ENCODE measurements around the gene SCMH1. TPM values are rescaled to one million over a fixed set of nuclear protein-coding genes. Genes with fewer than 3 reads are reported as not detected.

The SCMH1 gene
- 100 to 1,000 TPM in 1 of 4 donors, 10 to 100 TPM in 3; 27.1 to 116 (median 52.9) TPM for total RNA-seq

GRCh38 chr1:41241749-41242341, at the start of gene SCMH1:
SCMH1 (minus strand) TSS chr1:41242306; CDS start chr1:41186133, 56,173 bp downstream.
- H3K36me3 ChIP-seq: no peaks in the 10 kb centered on the region
- H3K27ac ChIP-seq: peak within 1 kb of the TSS; percentile 91 to 99 (median 95)
- no peaks in the 10 kb centered on the region for H3K9me3 ChIP-seq
- TF ChIP-seq CTCF (IDR thresholded peaks at IDR 0.05): no peak
- TF ChIP-seq POLR2A (IDR thresholded peaks at IDR 0.05): no peak
- peak within 1 kb of the TSS; percentile 87 to 99 (median 96) for H3K4me3 ChIP-seq
- H3K4me1 ChIP-seq: peaks cover 0 to 43% (median 2%) of the 10 kb centered on the region in 4 donors
- peak; percentile 48 to 80 (median 70) for DNase-seq
- no peaks in the 10 kb centered on the region for H3K27me3 ChIP-seq

DNA sequence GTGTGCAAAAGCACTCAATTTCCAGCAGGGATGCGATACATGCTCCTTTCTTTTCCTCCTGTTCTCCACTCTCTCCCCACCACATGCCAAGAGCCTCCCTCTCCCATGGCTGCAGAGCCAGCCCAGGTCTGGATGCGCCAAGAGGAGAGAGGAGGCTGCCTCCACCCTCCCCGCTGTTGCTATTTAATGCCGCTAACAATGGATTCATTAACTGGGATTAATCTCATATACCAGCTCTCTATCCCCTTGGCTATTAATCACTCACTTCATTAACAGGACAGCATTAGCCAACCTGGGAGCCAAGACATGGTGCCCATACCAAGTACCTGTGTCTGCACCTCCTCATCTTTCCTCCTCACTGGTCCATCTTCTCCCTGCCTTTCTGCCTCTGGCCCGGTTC, 49.1 kb upstream of the SCMH1 start:
- no peaks in the 10 kb centered on the region for H3K36me3 ChIP-seq
- TF ChIP-seq CTCF (IDR thresholded peaks at IDR 0.05): no peak
- TF ChIP-seq POLR2A (IDR thresholded peaks at IDR 0.05): no peak
- no peaks in the 10 kb centered on the region for H3K9me3 ChIP-seq
- no peak overlapping the region for H3K27ac ChIP-seq
- DNase-seq: no peak
- H3K4me3 ChIP-seq: no peak overlapping the region
- no peaks in the 10 kb centered on the region for H3K27me3 ChIP-seq
- H3K4me1 ChIP-seq: no peaks in the 10 kb centered on the region

GRCh38 chr1:41289196-41289595, 47.1 kb upstream of the SCMH1 start:
- Histone ChIP-seq H3K36me3 (no peaks in the 10 kb centered on the region), H3K4me1 (no peaks in the 10 kb centered on the region), H3K27me3 (no peaks in the 10 kb centered on the region), H3K4me3 (no peak overlapping the region), H3K27ac (no peak overlapping the region), H3K9me3 (no peaks in the 10 kb centered on the region)
- no peak for TF ChIP-seq CTCF (IDR thresholded peaks at IDR 0.05)
- TF ChIP-seq POLR2A (IDR thresholded peaks at IDR 0.05): no peak
- no peak for DNase-seq

DNA sequence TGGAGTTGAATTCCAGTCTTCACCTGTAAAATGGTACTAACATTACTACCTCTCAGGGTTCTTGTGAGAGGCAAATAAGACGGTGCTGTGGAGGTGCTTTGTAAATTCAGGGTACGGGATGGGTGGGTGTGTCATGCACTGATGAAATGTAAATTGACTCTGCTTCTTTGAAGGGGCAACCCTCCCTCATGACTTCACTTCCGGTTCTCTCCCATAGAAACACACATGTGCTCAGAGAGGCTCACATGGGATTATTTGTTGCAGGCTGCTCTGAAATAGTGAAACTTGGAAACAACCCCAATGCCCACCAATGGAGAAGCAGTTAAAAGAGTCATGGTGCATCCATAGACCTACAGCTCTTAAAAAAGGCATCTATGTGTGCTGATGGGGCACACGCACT, 44.9 kb upstream of the SCMH1 start:
- no peak overlapping the region for H3K27ac ChIP-seq
- no peak for DNase-seq
- H3K27me3 ChIP-seq: no peaks in the 10 kb centered on the region
- no peaks in the 10 kb centered on the region for H3K4me1 ChIP-seq
- H3K36me3 ChIP-seq: no peaks in the 10 kb centered on the region
- TF ChIP-seq POLR2A (IDR thresholded peaks at IDR 0.05) (no peak), CTCF (IDR thresholded peaks at IDR 0.05) (no peak)
- no peak overlapping the region for H3K4me3 ChIP-seq
- no peaks in the 10 kb centered on the region for H3K9me3 ChIP-seq

- no peak overlapping the region for H3K27ac ChIP-seq
- no peaks in the 10 kb centered on the region for H3K36me3 ChIP-seq
- H3K4me3 ChIP-seq: no peak overlapping the region
- no peak for TF ChIP-seq POLR2A (IDR thresholded peaks at IDR 0.05)
- TF ChIP-seq CTCF (IDR thresholded peaks at IDR 0.05): no peak
- no peaks in the 10 kb centered on the region for H3K4me1 ChIP-seq
- DNase-seq: no peak
- no peaks in the 10 kb centered on the region for H3K9me3 ChIP-seq
- H3K27me3 ChIP-seq: no peaks in the 10 kb centered on the region
Observed at GRCh38 chr1:41286486-41286885, 44.4 kb upstream of the SCMH1 start.

DNA sequence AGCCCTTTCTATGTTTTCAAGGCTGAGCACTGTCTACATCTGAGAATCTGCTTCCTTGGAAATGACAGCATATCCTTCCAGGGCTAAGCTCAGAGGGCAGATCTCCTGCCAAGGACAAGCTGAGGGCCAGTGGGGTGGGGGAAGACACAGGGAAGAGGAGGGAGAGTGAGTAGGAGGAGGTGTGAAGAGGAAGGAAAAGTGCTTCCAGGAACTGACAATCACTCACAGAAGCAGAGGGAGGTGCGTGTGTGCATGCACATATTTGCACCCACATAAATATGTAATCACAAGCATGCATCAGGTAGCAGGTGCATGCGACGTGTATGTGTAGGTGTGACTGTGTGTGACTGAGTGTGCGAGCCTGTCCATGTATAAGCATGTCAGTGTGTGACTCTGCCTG, 43.7 kb upstream of the SCMH1 start:
- DNase-seq: no peak
- Histone ChIP-seq H3K27me3 (no peaks in the 10 kb centered on the region), H3K4me3 (no peak overlapping the region), H3K27ac (no peak overlapping the region), H3K4me1 (no peaks in the 10 kb centered on the region), H3K9me3 (no peaks in the 10 kb centered on the region), H3K36me3 (no peaks in the 10 kb centered on the region)
- no peak for TF ChIP-seq POLR2A (IDR thresholded peaks at IDR 0.05)
- no peak for TF ChIP-seq CTCF (IDR thresholded peaks at IDR 0.05)
